GM21447 (cell line): ENCODE results near the gene KPNB1.

Experiments used
- ATAC-seq: cut with Tn5 transposase; IDR thresholded peaks from one replicate; pipeline ENCODE4 v1.9.1; 2021; ENCODE audit not compliant: unreplicated experiment

The KPNB1 gene

GRCh38 chr17:47649153-47649971, at the start of gene KPNB1:
Gene KPNB1 (plus strand): TSS chr17:47649919. CDS start chr17:47650245, 326 bp downstream.
- peak; percentile 80 for ATAC-seq

DNA sequence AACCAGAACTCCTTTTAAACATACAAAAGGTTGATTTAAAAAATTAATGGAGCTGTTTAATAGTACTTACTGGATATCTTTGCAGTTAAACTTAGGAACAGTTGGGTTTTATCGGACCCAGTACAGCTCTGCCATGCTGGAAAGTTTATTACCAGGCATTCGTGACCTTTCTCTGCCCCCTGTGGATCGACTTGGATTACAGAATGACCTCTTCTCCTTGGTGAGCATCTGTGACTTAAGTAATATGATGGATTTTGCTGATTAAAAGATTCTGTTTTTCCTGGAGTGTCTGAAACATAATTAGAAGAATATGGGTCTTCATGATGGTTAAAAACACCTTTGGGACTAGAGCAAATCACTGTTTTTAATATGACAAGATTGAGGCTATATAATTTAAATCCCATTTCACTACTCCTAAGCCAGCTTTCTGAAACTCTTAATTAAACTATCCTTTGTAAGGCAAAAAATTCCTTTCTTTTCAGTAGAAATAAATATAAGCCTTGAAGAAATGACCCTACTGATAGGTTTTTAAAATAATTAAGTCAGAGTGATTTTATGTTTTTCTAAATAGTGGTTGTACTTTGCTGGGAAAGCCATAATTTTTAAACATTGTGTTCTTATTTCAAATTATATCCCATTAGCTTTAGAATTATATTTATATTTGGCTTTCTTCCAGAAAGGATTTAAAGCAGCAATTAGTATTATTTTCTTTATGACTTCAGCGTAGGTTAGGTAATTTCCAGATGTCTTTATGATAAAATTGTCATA, 45.7 kb upstream of the KPNB1 start:
- no peak for ATAC-seq

DNA sequence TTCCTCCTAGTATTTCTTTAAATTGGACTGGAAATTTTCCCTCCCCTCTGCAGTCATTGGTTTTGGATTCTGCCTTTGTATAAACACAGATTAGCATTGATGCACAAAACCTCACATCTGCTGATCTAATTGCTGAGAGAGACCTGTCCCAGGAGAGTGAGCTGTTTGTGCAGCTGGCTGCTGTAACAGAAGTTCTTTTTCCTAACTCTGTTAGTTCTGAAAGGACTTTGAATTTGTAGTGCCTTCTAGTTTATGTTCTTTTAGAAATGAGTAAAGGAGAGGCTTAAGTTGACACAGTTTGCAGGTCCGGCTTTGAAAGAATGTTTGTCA, 45.2 kb upstream of the KPNB1 start:
- no peak for ATAC-seq

DNA sequence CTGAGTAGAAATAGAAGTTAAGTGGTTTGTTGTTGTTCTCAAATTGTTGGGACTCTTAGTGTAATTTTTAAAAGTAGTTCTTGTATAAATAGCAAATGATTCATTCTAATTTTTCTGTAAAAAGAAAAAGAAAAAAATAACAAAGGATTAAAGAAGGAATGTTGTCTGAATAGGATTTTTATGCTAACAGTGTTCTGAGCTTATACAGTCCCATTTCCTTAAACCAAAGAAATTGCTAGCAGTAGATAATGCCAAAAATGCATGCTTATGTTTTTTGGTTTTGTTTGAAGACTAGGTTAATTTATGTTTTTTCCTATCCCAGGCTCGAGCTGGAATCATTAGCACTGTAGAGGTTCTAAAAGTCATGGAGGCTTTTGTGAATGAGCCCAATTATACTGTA, 44.7 kb upstream of the KPNB1 start:
- ATAC-seq, result no peak

DNA sequence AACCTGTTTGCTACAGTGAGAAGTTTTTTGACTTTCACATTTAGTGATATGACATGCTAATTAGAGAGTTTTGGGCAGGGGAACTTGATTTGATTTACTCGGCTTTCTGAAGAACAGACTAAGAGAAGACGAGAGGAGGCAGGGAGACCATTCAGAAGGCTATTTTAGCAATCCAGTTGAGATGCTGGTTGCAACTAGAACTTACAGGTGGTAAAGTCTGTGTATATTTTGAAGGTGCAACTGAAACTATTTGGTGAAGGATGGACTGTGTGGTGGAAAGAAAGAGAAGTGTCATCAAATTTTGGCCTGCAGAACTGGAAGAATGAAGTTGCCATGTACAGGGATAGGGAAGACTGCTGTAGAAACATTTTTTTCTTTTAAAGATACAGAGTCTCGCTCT, 42.2 kb upstream of the KPNB1 start:
- ATAC-seq, result no peak

- no peak for ATAC-seq
Measured at GRCh38 chr17:47611372-47612350, 38.1 kb upstream of the KPNB1 start.

DNA sequence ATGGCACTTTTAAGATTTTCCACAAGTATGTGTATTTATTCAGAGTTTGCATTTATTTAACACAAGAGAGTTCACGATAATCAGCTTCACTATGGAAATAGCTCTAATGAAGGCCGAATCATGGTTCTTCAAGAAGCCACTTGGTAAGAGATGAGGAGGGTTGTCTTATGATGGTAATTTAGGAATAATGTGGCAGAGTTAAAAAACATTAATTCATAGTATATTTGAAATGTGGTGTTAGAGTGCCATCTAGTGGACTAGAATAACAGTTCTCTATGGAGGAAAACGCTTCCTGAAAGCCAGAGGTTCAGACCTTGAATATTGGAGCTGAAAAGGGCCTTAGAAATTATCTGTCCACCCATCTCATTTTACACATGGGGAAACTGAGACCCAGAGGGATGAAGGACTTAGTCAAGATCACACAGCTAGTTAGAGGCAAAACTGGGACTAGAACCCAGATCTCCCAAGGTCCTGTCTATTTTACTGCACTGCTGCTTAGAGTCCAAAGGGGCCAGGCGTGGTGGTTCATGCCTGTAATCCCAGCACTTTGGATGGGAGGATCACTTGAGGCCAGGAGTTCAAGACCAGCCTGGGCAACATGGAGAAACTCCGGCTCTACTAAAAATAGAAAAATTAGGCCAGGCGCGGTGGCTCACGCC, 33.8 kb upstream of the KPNB1 start:
- ATAC-seq, result no peak

- ATAC-seq, result no peak
Measured at GRCh38 chr17:47618410-47618809, 31.3 kb upstream of the KPNB1 start.

DNA sequence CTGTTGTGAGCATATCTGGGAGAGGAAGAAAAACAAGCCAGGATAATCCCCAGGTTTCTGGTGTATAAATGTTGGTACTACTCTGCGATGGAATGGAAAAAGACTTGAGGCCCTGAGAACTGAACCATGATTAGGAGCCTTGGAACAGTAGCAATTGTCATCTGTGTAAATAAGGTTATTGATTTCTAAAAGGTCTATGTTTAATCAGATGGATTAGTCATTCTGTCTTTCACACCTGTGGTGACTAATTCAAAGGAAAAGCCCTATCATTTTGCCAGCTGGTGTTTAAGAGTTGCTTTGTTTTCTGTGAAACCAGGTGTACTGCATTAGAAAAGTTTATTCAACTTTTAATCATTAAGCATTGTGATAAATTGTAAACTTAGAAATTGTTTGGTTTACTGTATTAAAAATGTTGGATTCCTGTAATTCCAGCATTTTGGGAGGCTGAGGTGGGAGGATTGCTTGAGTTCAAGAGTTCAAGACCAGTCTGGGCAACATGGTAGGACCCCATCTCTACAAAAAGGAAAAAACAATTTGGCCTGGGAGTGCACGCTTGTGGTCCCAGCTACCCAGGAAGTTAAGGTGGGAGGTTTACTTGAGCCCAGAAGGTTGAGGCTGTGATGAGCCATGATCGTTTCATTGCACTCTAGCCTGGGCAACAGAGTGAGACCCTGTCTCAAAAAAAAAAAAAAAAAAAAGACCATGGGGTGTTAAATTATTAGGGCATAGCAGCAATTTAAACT, 29.0 kb upstream of the KPNB1 start:
- ATAC-seq, result no peak

GRCh38 chr17:47621293-47622179, 28.2 kb upstream of the KPNB1 start:
- no peak for ATAC-seq

- ATAC-seq, result no peak
Measured at GRCh38 chr17:47622180-47622549, 27.6 kb upstream of the KPNB1 start.

- no peak for ATAC-seq
Measured at GRCh38 chr17:47624727-47625068, 25.0 kb upstream of the KPNB1 start.

DNA sequence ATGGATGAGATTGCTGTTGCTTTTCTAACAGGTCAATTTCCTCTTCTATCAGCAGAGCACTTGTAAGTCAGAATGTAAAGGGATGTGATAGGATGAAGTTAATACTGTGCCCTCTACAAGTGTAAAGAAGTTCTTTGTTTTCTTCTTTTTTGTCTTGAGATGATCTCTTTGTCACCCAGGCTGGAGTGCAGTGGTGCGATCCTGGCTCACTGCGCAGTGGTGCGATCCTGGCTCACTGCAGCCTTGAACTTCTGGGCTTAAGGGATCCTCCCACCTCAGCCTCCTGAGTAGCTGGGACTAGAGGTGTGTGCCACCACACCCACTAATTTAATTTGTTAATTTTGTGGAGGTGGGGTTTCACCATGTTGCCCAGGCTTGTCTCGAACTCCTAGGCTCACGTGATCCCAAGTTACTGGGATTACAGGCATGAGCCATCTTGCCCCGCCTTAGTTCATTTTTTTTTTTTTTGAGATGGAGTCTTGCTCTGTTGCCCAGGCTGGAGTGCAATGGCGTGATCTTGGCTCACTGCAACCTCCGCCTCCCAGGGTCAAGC, 21.6 kb upstream of the KPNB1 start:
- ATAC-seq, result no peak

DNA sequence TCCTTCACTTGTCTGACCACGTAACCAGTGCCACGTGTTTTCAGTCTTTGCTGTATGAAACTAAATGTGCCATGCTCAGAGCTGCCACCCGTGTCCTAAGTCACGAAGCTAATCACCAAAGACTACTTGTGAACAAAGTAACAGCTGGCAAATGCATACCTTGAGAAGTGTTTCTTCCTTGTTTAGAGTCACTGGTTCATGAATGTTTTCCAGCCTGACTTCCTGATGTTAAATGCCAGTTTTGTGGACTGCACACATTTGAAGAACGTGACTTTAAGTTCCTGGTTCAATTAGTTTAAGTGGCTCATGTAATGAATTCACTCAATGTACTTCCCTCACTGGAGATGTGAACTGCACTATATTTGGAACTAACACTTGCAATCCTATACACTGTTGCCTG, 19.9 kb upstream of the KPNB1 start:
- ATAC-seq, result no peak

DNA sequence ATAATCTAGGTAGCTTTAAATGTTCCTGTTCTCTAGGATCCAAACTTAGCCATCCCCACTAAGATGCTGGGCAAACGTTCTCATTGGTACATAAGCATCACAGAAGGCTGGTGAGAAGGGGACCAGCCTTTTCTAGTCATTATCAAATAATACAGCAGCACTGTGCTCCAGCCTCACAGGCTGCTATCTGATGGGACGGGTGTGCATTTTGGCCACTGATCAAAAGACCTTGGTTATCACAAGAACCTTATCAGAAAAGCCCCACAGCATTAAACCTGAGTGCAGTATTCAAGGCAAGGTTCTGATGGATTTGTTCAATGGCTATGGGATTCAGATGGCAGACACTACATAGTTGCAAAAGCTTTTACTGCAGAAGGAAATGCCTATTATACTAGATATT, 19.1 kb upstream of the KPNB1 start:
- no peak for ATAC-seq

DNA sequence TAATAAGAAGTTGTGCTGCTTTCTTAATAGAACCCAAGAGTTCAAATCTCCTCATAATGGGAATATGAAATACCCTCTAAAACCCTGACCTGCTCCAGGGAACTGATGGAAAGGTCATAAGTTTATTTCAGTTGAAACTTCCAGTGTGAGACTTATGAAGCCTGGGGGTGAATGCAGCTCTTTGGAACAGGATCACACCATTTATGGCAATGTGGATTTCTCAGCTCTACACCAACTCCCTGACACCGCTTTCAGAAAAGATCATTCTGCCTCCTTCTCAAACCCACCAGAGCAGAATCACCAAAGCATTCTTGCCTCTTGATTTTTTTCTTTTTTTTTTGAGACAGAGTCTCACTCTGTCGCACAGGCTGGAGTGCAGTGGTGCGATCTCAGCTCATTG, 16.7 kb upstream of the KPNB1 start:
- ATAC-seq, result no peak

DNA sequence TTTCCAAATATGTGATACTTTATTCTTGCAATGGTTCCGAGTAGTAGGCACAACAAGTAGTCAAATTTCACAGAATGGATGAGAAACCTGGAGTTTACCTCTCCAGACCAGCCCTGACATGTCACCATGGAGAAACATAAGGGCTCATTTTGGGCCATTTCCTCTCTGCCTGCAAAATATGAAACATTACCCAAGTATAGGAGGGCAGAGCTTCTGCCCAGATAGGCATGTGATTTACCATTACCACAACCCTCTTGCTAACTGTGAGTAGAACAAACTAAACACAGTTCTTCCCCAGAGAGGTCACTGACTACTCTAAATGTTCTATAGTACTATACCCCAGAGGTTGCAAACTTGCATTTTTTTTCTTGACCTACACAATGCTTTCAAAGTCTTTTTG, 15.7 kb upstream of the KPNB1 start:
- no peak for ATAC-seq

DNA sequence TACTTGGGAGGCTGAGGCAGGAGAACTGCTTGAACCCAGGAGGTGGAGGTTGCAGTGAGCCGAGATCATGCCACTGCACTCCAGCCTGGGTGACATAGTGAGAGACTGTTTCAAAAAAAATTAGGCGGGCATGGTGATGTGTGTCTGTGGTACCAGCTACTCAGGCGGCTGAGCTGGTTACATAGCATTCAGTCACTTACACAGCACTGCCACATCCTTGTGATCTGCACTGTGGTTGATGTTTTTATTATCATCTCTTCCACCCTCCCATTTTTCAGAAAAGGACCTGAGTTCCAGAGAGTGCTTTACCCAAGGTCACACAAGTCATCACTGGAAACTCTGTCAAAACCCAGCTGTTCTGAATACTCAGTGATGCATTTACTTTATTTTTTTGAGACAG, 14.8 kb upstream of the KPNB1 start:
- ATAC-seq, result no peak

GRCh38 chr17:47635734-47636133, 14.0 kb upstream of the KPNB1 start:
- no peak for ATAC-seq
